Muscle of back (tissue), 11 donors: ENCODE data around the gene MMP24OS. TPM values are rescaled to one million over a fixed set of nuclear protein-coding genes. Genes with fewer than 3 reads are reported as not detected.
"Not testable (repeated sequence)": the region's sequence is repeated elsewhere in the genome, so short reads cannot be mapped to it uniquely, and the experiment has no call there.

Experiments
- DNase-seq, 3 donors: peaks; one replicate each; pipeline versions ENCODE4 v3.0.0 to v3.0.0-alpha.2; 2013
- polyA plus RNA-seq, 10 donors: library from polyadenylated mRNA; unstranded; fragments of 120-200 nt; gene quantifications; one replicate each; pipeline ENCODE4 v1.2.1, GENCODE V29; 2013; ENCODE audit not compliant: insufficient read length in 10 of 10

MMP24OS gene
- polyA plus RNA-seq, 10 donors: 18.9 to 25.9 (median 21.9) TPM

- DNase-seq: no peak
Observed at GRCh38 chr20:35277127-35277526, 795 bp downstream of the MMP24OS start.

GRCh38 chr20:35276408-35276807 is 1.5 kb downstream of the MMP24OS start:
- no peak for DNase-seq

GRCh38 chr20:35275741-35276251 is 2.1 kb downstream of the MMP24OS start:
- DNase-seq: no peak

GRCh38 chr20:35274172-35275092 is 3.5 kb downstream of the MMP24OS start:
- no peak for DNase-seq

GRCh38 chr20:35273449-35274171 is 4.3 kb downstream of the MMP24OS start:
- no peak for DNase-seq

GRCh38 chr20:35271904-35272303 is 6.0 kb downstream of the MMP24OS start:
- DNase-seq: no peak

GRCh38 chr20:35271073-35271882 is 6.6 kb downstream of the MMP24OS start:
- DNase-seq: no peak

- DNase-seq: no peak
Observed at GRCh38 chr20:35270021-35270902, 7.7 kb downstream of the MMP24OS start.

- DNase-seq: peak; percentile 26 to 69 (median 38)
Observed at GRCh38 chr20:35269055-35269781, 8.7 kb downstream of the MMP24OS start.

- DNase-seq: no peak
Observed at GRCh38 chr20:35267092-35267491, 10.8 kb downstream of the MMP24OS start.

GRCh38 chr20:35264755-35265154 is 13.2 kb downstream of the MMP24OS start:
- no peak for DNase-seq

GRCh38 chr20:35263532-35264341 is 14.2 kb downstream of the MMP24OS start:
- no peak for DNase-seq

GRCh38 chr20:35262731-35263531 is 15.0 kb downstream of the MMP24OS start:
- peak in 1 of 3 donors; percentile 31 for DNase-seq

GRCh38 chr20:35262321-35262720 is 15.6 kb downstream of the MMP24OS start:
- not testable (repeated sequence) for DNase-seq

GRCh38 chr20:35260426-35260825 is 17.5 kb downstream of the MMP24OS start:
- DNase-seq: no peak

- no peak for DNase-seq
Observed at GRCh38 chr20:35257175-35257909, 20.6 kb downstream of the MMP24OS start.

GRCh38 chr20:35254448-35254999 is 23.4 kb downstream of the MMP24OS start:
- no peak for DNase-seq
